ENCODE data around the gene EVI5.

The EVI5 gene

DNA sequence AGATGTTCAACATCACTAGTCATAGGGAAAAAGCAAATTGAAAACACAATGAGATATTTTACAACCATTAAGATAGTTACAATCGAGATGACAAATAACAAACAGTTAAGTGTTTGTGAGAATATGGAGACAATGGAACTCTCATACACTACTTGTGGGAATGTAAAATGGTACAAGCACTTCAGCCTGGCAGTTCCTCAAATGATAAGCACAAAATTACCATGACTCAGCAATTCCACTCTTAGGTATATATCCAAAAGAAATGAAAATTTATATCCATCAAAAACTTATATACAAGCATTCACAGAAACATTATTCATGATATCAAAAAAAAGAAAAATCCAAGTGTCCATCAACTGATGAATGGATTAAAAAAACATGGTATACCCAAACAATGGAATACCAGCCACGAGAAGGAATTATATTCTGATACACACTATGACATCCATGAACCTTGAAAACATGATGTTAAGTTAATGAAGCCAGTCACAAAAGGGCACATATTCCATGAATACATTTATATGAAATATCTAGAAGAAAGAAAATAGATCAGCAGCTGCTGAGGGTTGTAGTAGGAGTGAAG lies 76.4 kb downstream of the EVI5 start:
- TF ChIP-seq CTCF (IDR thresholded peaks at IDR 0.05; ENCODE audit: poor library complexity, severe bottlenecking): no peak
- H3K4me1 ChIP-seq (ENCODE audit: insufficient read depth, poor library complexity, severe bottlenecking): peaks cover 9% of the 10 kb centered on the region
- DNase-seq (ENCODE audit: low spot score): no peak
- H3K36me3 ChIP-seq (ENCODE audit: low read depth): no peaks in the 10 kb centered on the region; the same call in 1 of the 2 replicates
- H3K9me3 ChIP-seq (ENCODE audit: severe bottlenecking): peaks cover 1% of the 10 kb centered on the region
- no peak overlapping the region for H3K27ac ChIP-seq (ENCODE audit: poor library complexity, severe bottlenecking)
- no peak for ATAC-seq (ENCODE audit: low read depth)
- H3K4me3 ChIP-seq (ENCODE audit: severe bottlenecking): no peak overlapping the region
- H3K27me3 ChIP-seq (ENCODE audit: insufficient read depth, poor library complexity, severe bottlenecking): no peaks in the 10 kb centered on the region

DNA sequence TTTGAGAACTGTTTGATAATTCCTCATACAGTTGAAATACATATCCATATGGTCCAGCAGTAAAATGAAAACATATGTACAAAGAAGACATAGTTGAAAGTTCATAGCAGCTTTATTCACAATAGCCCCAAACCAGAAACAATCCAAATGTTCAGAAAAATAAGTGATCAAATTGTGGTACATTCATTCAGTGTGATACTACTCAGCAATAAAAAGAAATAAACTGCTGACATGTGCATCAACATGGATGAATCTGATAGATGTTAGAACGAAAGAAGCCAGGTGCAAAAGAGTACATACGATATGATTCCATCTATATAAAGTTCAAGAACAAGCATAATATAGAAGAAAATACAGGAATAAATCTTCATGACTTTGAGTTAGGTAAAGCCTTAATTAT lies 77.2 kb downstream of the EVI5 start:
- DNase-seq (ENCODE audit: low spot score) (no peak), ATAC-seq (ENCODE audit: low read depth) (no peak)
- H3K4me3 ChIP-seq (ENCODE audit: severe bottlenecking): no peak overlapping the region
- peaks cover 9% of the 10 kb centered on the region for H3K4me1 ChIP-seq (ENCODE audit: insufficient read depth, poor library complexity, severe bottlenecking)
- H3K27me3 ChIP-seq (ENCODE audit: insufficient read depth, poor library complexity, severe bottlenecking): no peaks in the 10 kb centered on the region
- no peaks in the 10 kb centered on the region; the same call in 1 of the 2 replicates for H3K36me3 ChIP-seq (ENCODE audit: low read depth)
- TF ChIP-seq CTCF (IDR thresholded peaks at IDR 0.05; ENCODE audit: poor library complexity, severe bottlenecking): no peak
- peaks cover 1% of the 10 kb centered on the region for H3K9me3 ChIP-seq (ENCODE audit: severe bottlenecking)
- no peak overlapping the region for H3K27ac ChIP-seq (ENCODE audit: poor library complexity, severe bottlenecking)

DNA sequence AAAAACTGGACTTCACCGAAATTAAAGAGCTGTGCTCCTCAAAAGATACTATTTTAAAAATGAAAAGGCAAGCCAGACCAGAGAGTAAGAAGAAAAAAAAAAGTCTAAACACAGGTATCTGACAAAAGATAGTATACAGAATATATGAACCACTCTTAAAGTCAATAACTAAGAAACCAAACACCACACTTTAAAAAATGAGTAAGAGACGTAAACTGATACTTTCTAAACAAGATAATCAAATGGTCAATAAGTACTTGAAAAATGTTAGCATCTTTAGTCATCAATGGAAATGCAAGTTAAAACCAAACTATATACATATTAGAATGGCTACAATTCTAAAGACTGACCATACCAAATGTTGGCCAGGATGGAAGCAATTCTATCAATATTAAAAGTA lies 77.6 kb downstream of the EVI5 start:
- no peak for TF ChIP-seq CTCF (IDR thresholded peaks at IDR 0.05; ENCODE audit: poor library complexity, severe bottlenecking)
- Histone ChIP-seq H3K9me3 (ENCODE audit: severe bottlenecking) (peaks cover under 1% of the 10 kb centered on the region), H3K27ac (ENCODE audit: poor library complexity, severe bottlenecking) (no peak overlapping the region), H3K27me3 (ENCODE audit: insufficient read depth, poor library complexity, severe bottlenecking) (no peaks in the 10 kb centered on the region), H3K36me3 (ENCODE audit: low read depth) (no peaks in the 10 kb centered on the region; the same call in 1 of the 2 replicates), H3K4me1 (ENCODE audit: insufficient read depth, poor library complexity, severe bottlenecking) (peaks cover 9% of the 10 kb centered on the region), H3K4me3 (ENCODE audit: severe bottlenecking) (no peak overlapping the region)
- DNase-seq (ENCODE audit: low spot score): no peak
- ATAC-seq (ENCODE audit: low read depth): no peak

DNA sequence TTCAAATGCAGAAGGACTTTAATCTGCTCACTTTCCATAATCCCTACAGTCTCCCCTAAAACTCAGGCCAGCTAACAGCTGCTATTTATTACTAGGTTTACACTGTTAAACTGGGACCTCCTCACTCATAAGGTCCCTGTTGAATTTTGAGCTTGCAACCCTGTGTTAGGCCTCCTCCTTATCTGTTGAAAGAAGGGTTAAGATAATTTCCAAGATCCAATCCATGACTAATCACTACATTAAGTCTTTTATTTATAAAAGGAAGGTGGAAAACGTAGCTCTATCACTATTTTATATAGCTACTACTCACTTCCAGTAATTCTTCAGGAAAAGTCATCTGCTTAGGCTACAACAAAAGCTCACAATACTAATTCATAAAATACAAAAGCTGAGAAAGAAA lies 79.5 kb downstream of the EVI5 start:
- ATAC-seq (ENCODE audit: low read depth) (no peak), DNase-seq (ENCODE audit: low spot score) (no peak)
- Histone ChIP-seq H3K4me3 (ENCODE audit: severe bottlenecking) (no peak overlapping the region), H3K9me3 (ENCODE audit: severe bottlenecking) (no peaks in the 10 kb centered on the region), H3K36me3 (ENCODE audit: low read depth) (no peaks in the 10 kb centered on the region; the same call in 1 of the 2 replicates), H3K27me3 (ENCODE audit: insufficient read depth, poor library complexity, severe bottlenecking) (no peaks in the 10 kb centered on the region), H3K4me1 (ENCODE audit: insufficient read depth, poor library complexity, severe bottlenecking) (peaks cover 9% of the 10 kb centered on the region), H3K27ac (ENCODE audit: poor library complexity, severe bottlenecking) (no peak overlapping the region)
- no peak for TF ChIP-seq CTCF (IDR thresholded peaks at IDR 0.05; ENCODE audit: poor library complexity, severe bottlenecking)

- H3K27ac ChIP-seq (ENCODE audit: poor library complexity, severe bottlenecking): no peak overlapping the region
- no peak overlapping the region for H3K4me3 ChIP-seq (ENCODE audit: severe bottlenecking)
- no peaks in the 10 kb centered on the region for H3K4me1 ChIP-seq (ENCODE audit: insufficient read depth, poor library complexity, severe bottlenecking)
- H3K36me3 ChIP-seq (ENCODE audit: low read depth): peaks cover 17% of the 10 kb centered on the region
- H3K27me3 ChIP-seq (ENCODE audit: insufficient read depth, poor library complexity, severe bottlenecking): no peaks in the 10 kb centered on the region
- no peak for ATAC-seq (ENCODE audit: low read depth)
- no peaks in the 10 kb centered on the region for H3K9me3 ChIP-seq (ENCODE audit: severe bottlenecking)
- DNase-seq (ENCODE audit: low spot score): no peak
- no peak for TF ChIP-seq CTCF (IDR thresholded peaks at IDR 0.05; ENCODE audit: poor library complexity, severe bottlenecking)
These were observed 83.8 kb downstream of the EVI5 start for GRCh38 chr1:92701147-92701546.
